Adipose tissue (tissue), 3 donors: ENCODE measurements around the gene HIBCH. TPM values are rescaled to one million over a fixed set of nuclear protein-coding genes. Genes with fewer than 3 reads are reported as not detected.
"Not testable (repeated sequence)": the region's sequence is repeated elsewhere in the genome, so short reads cannot be mapped to it uniquely, and the experiment has no call there.

Source experiments
- H3K27ac ChIP-seq: one replicate; pipeline ENCODE4 v1.5.1; 2013; ENCODE audit warnings: low read depth, low read length
- WGBS, 3 donors: extraction: QIAGEN DNeasy Blood & Tissue Kit; methylation state at CpG; one replicate each; pipeline ENCODE4 v1.1.7; 2013; 5-methylcytosine and 5-hydroxymethylcytosine counted together
- polyA plus RNA-seq, 3 donors: library from polyadenylated mRNA; stranded (reverse); fragments of 200-250 nt; gene quantifications; one replicate each; pipeline ENCODE4 v1.2.3, GENCODE V29; 2013
- donor health status: healthy with polysubstance abuse.
- donor health status: Bipolar disorder and iron deficiency.
- donor health status: healthy.

HIBCH gene
- polyA plus RNA-seq, result 10 to 100 TPM; 14.9 to 29.0 (median 19.0) TPM

- H3K27ac ChIP-seq, result no peak within 1 kb of the TSS
- 1% methylated on average over 44 to 50 of the region's 50 CpGs for WGBS, 3 donors
These were observed at the start of gene HIBCH for GRCh38 chr2:190319555-190320498. Gene HIBCH (minus strand): TSS chr2:190319826. CDS start chr2:190319750, 76 bp downstream.

GRCh38 chr2:190367091-190367490, 47.5 kb upstream of the HIBCH start:
- no peak overlapping the region for H3K27ac ChIP-seq
- 93 to 97% (median 95%) methylated on average over 4 of the region's 4 CpGs for WGBS, 3 donors

GRCh38 chr2:190366248-190366753, 46.7 kb upstream of the HIBCH start:
- H3K27ac ChIP-seq, result no peak overlapping the region
- WGBS, 3 donors, result 88 to 94% (median 89%) methylated on average over 11 of the region's 11 CpGs

- 92 to 99% (median 97%) methylated on average over 18 to 19 of the region's 19 CpGs for WGBS, 3 donors
These were observed 46.0 kb upstream of the HIBCH start for GRCh38 chr2:190365499-190366204.

GRCh38 chr2:190362894-190363293, 43.3 kb upstream of the HIBCH start:
- no peak overlapping the region for H3K27ac ChIP-seq
- 100% methylated on average over 1 of the region's 1 CpG for WGBS, 3 donors

More at GRCh38 chr2:190365499-190366204, 46.0 kb upstream of the HIBCH start:
- H3K27ac ChIP-seq, result no peak overlapping the region

- 46 to 95% (median 70%) methylated on average over 2 of the region's 2 CpGs for WGBS, 3 donors
- H3K27ac ChIP-seq, result no peak overlapping the region
These were observed 41.9 kb upstream of the HIBCH start for GRCh38 chr2:190361572-190361971.

GRCh38 chr2:190360965-190361364, 41.3 kb upstream of the HIBCH start:
- no peak overlapping the region for H3K27ac ChIP-seq
- WGBS, 3 donors, result 94 to 98% (median 97%) methylated on average over 3 of the region's 3 CpGs

GRCh38 chr2:190360561-190360960, 40.9 kb upstream of the HIBCH start:
- H3K27ac ChIP-seq, result no peak overlapping the region

GRCh38 chr2:190358655-190359448, 39.2 kb upstream of the HIBCH start:
- WGBS, 3 donors, result 75 to 80% (median 77%) methylated on average over 8 of the region's 8 CpGs
- not testable (repeated sequence) for H3K27ac ChIP-seq

GRCh38 chr2:190357600-190357999, 38.0 kb upstream of the HIBCH start:
- 49 to 73% (median 72%) methylated on average over 2 of the region's 2 CpGs for WGBS, 3 donors
- no peak overlapping the region for H3K27ac ChIP-seq

- no peak overlapping the region for H3K27ac ChIP-seq
- 49 to 58% (median 53%) methylated on average over 6 of the region's 6 CpGs for WGBS, 3 donors
These were observed 36.5 kb upstream of the HIBCH start for GRCh38 chr2:190355968-190356644.

- WGBS, 3 donors, result 42 to 60% (median 60%) methylated on average over 12 of the region's 12 CpGs
- no peak overlapping the region for H3K27ac ChIP-seq
These were observed 34.5 kb upstream of the HIBCH start for GRCh38 chr2:190354003-190354690.

- H3K27ac ChIP-seq, result no peak overlapping the region
These were observed 33.9 kb upstream of the HIBCH start for GRCh38 chr2:190353537-190353899.

GRCh38 chr2:190352668-190353536, 33.3 kb upstream of the HIBCH start:
- no peak overlapping the region for H3K27ac ChIP-seq
- WGBS, 3 donors, result 49 to 70% (median 68%) methylated on average over 8 of the region's 8 CpGs

GRCh38 chr2:190351955-190352354, 32.3 kb upstream of the HIBCH start:
- H3K27ac ChIP-seq, result no peak overlapping the region
- WGBS, 3 donors, result 45 to 84% (median 66%) methylated on average over 3 of the region's 3 CpGs

GRCh38 chr2:190350371-190350770, 30.7 kb upstream of the HIBCH start:
- no peak overlapping the region for H3K27ac ChIP-seq
